Mesodermal cell (in vitro differentiated cells): Measurements from ENCODE around the gene DHX40.
"Not testable (repeated sequence)": the region's sequence is repeated elsewhere in the genome, so short reads cannot be mapped to it uniquely, and the experiment has no call there.

Source experiments
- H3K27ac ChIP-seq: 2 replicates; pipeline ENCODE4 v1.7.0; 2013; ENCODE audit warnings: mild to moderate bottlenecking, low read depth, low read length, moderate library complexity; ENCODE audit not compliant: severe bottlenecking
- H3K36me3 ChIP-seq: 2 replicates; pipeline ENCODE4 v1.7.1; 2013; ENCODE audit warnings: mild to moderate bottlenecking, low read length, moderate library complexity; ENCODE audit not compliant: control insufficient read depth, insufficient read depth
- H3K4me1 ChIP-seq: one replicate; pipeline ENCODE4 v1.7.1; 2013; ENCODE audit warnings: mild to moderate bottlenecking, low read length; ENCODE audit not compliant: insufficient read depth, control insufficient read depth, poor library complexity, severe bottlenecking
- H3K4me3 ChIP-seq: 2 replicates; pipeline ENCODE4 v1.7.0; 2013; ENCODE audit warnings: low read length, control low read depth, mild to moderate bottlenecking; ENCODE audit not compliant: insufficient read depth, poor library complexity, severe bottlenecking; ENCODE audit errors: extremely low read depth
- H3K9me3 ChIP-seq: 2 replicates; pipeline ENCODE4 v1.7.1; 2013; ENCODE audit warnings: mild to moderate bottlenecking, low read length, moderate library complexity; ENCODE audit not compliant: control insufficient read depth
- WGBS, 2 experiments: methylation state at CpG; one replicate each; pipeline ENCODE4 v1.1.5; 2013; ENCODE audit warnings: missing lambda C conversion rate in 2 of 2; ENCODE audit not compliant: insufficient coverage in 2 of 2; 5-methylcytosine and 5-hydroxymethylcytosine counted together

The DHX40 gene

GRCh38 chr17:59643159-59644140 is 78.0 kb downstream of the DHX40 start:
- H3K27ac ChIP-seq = no peak overlapping the region
- no peak overlapping the region for H3K4me3 ChIP-seq
- 93% methylated on average over 2 of the region's 5 CpGs; no CpG with 5 or more reads in 1 of the 2 experiments for WGBS, 2 experiments
- H3K36me3 ChIP-seq = peaks cover 61% of the 10 kb centered on the region
- no peaks in the 10 kb centered on the region for H3K9me3 ChIP-seq
- H3K4me1 ChIP-seq = peaks cover 4% of the 10 kb centered on the region

- Histone ChIP-seq H3K4me1 (peaks cover 13% of the 10 kb centered on the region), H3K27ac (no peak overlapping the region), H3K36me3 (peaks cover 83% of the 10 kb centered on the region), H3K9me3 (peaks cover 6% of the 10 kb centered on the region), H3K4me3 (no peak overlapping the region)
- 96 to 98% methylated on average over 3 to 4 of the region's 6 CpGs for WGBS, 2 experiments
Observed at GRCh38 chr17:59647288-59647687, 81.9 kb downstream of the DHX40 start.

- Histone ChIP-seq H3K4me1 (peaks cover 13% of the 10 kb centered on the region), H3K4me3 (no peak overlapping the region), H3K36me3 (peaks cover 92% of the 10 kb centered on the region), H3K9me3 (peaks cover 13% of the 10 kb centered on the region), H3K27ac (no peak overlapping the region)
Observed at GRCh38 chr17:59649886-59650285, 84.5 kb downstream of the DHX40 start.

GRCh38 chr17:59650642-59651041 is 85.2 kb downstream of the DHX40 start:
- Histone ChIP-seq H3K4me3 (no peak overlapping the region), H3K4me1 (peaks cover 13% of the 10 kb centered on the region), H3K27ac (no peak overlapping the region), H3K9me3 (peaks cover 13% of the 10 kb centered on the region), H3K36me3 (peaks cover 95% of the 10 kb centered on the region)
- WGBS, 2 experiments = no CpG with 5 or more reads among the region's 1 CpG

- Histone ChIP-seq H3K4me1 (peaks cover 13% of the 10 kb centered on the region), H3K9me3 (peaks cover 13% of the 10 kb centered on the region), H3K4me3 (no peak overlapping the region), H3K36me3 (peaks cover 96% of the 10 kb centered on the region), H3K27ac (no peak overlapping the region)
Observed at GRCh38 chr17:59651346-59651745, 85.9 kb downstream of the DHX40 start.

- Histone ChIP-seq H3K27ac (no peak overlapping the region), H3K4me1 (peaks cover 9% of the 10 kb centered on the region), H3K4me3 (no peak overlapping the region), H3K36me3 (peaks cover 96% of the 10 kb centered on the region), H3K9me3 (peaks cover 13% of the 10 kb centered on the region)
- 100% methylated on average over 1 of the region's 2 CpGs; no CpG with 5 or more reads in 1 of the 2 experiments for WGBS, 2 experiments
Observed at GRCh38 chr17:59652119-59652518, 86.7 kb downstream of the DHX40 start.

GRCh38 chr17:59656624-59657023 is 91.2 kb downstream of the DHX40 start:
- Histone ChIP-seq H3K36me3 (peaks cover 92% of the 10 kb centered on the region), H3K9me3 (peaks cover 13% of the 10 kb centered on the region)
- not testable (repeated sequence) for H3K27ac ChIP-seq, H3K4me3 ChIP-seq, H3K4me1 ChIP-seq
- 100% methylated on average over 1 of the region's 7 CpGs; no CpG with 5 or more reads in 1 of the 2 experiments for WGBS, 2 experiments
